Measurements from ENCODE around the gene KRTAP9-1. TPM values are rescaled to one million over a fixed set of nuclear protein-coding genes. Genes with fewer than 3 reads are reported as not detected.

Gene KRTAP9-1
- total RNA-seq, 1 donor = not detected

GRCh38 chr17:41178843-41179616 lies 10.7 kb upstream of the KRTAP9-1 start:
- peak; percentile 56 for DNase-seq (ENCODE audit: low read depth)
- no peak overlapping the region for H3K4me3 ChIP-seq (ENCODE audit: low read depth, low read length)

DNA sequence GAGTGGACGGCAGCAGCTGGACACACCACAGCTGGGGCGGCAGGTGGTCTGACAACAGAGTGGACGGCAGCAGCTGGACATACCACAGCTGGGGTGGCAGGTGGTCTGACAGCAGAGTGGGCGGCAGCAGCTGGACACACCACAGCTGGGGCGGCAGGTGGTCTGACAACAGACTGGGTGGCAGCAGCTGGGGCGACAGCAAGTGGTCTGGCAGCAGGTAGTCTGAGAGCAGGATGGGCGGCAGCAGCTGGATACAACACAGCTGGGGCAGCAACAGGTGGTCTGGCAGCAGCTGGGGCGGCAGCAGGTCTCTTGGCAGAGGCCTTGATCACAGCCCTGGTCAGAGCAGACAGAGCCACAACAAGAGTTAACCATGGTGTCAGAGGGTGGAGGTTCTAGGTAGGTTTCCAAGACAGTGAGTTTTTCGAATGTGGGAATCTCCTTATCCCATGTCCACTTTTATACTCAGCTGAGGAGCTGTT lies 5.2 kb upstream of the KRTAP9-1 start, which contains the start of gene KRTAP4-1:
KRTAP4-1 (minus strand) TSS at position 432 of the 482 bp plus-strand sequence; CDS start at position 375, 57 bp downstream.
- H3K4me3 ChIP-seq (ENCODE audit: low read depth, low read length) = no peak within 1 kb of the TSS
- TF ChIP-seq, protein P1, sequence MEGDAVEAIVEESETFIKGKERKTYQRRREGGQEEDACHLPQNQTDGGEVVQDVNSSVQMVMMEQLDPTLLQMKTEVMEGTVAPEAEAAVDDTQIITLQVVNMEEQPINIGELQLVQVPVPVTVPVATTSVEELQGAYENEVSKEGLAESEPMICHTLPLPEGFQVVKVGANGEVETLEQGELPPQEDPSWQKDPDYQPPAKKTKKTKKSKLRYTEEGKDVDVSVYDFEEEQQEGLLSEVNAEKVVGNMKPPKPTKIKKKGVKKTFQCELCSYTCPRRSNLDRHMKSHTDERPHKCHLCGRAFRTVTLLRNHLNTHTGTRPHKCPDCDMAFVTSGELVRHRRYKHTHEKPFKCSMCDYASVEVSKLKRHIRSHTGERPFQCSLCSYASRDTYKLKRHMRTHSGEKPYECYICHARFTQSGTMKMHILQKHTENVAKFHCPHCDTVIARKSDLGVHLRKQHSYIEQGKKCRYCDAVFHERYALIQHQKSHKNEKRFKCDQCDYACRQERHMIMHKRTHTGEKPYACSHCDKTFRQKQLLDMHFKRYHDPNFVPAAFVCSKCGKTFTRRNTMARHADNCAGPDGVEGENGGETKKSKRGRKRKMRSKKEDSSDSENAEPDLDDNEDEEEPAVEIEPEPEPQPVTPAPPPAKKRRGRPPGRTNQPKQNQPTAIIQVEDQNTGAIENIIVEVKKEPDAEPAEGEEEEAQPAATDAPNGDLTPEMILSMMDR (IDR thresholded peaks at IDR 0.05; ENCODE audit: insufficient read depth, low read length) = no peak
- DNase-seq (ENCODE audit: low read depth) = no peak

More at GRCh38 chr17:41178843-41179616, 10.7 kb upstream of the KRTAP9-1 start:
- TF ChIP-seq, protein P1 (IDR thresholded peaks at IDR 0.05; ENCODE audit: insufficient read depth, low read length) = peak; percentile 22

DNA sequence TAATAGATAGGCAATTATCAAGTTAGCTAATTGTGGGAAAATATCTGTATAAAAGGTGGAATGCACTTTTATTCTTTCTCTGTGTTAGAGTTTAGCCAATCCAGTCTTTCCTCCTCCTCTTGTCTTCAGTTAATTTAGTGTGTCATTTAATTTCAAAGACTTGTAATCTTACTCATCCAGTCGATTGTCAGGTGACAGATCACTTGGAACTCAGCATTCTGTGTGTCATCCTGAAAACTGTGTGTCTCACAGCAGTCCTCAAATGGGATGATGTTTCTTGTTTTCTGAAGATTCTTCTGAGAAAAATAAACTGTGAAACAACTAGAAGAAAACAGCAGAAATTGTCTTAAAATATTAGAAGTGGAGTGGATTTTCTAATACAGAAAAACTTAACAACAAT lies 4.7 kb upstream of the KRTAP9-1 start:
- no peak for DNase-seq (ENCODE audit: low read depth)

GRCh38 chr17:41186872-41187271 lies 2.8 kb upstream of the KRTAP9-1 start:
- no peak overlapping the region for H3K4me3 ChIP-seq (ENCODE audit: low read depth, low read length)
- no peak for DNase-seq (ENCODE audit: low read depth)
- TF ChIP-seq, protein P1 (IDR thresholded peaks at IDR 0.05; ENCODE audit: insufficient read depth, low read length) = no peak

More for the DNA sequence above, 4.7 kb upstream of the KRTAP9-1 start:
- TF ChIP-seq, protein P1 (IDR thresholded peaks at IDR 0.05; ENCODE audit: insufficient read depth, low read length) = no peak
- H3K4me3 ChIP-seq (ENCODE audit: low read depth, low read length) = no peak overlapping the region

- no peak for DNase-seq (ENCODE audit: low read depth)
- TF ChIP-seq, protein P1 (IDR thresholded peaks at IDR 0.05; ENCODE audit: insufficient read depth, low read length) = no peak
- H3K4me3 ChIP-seq (ENCODE audit: low read depth, low read length) = no peak overlapping the region
Measured at GRCh38 chr17:41190328-41190727, 641 bp downstream of the KRTAP9-1 start.

DNA sequence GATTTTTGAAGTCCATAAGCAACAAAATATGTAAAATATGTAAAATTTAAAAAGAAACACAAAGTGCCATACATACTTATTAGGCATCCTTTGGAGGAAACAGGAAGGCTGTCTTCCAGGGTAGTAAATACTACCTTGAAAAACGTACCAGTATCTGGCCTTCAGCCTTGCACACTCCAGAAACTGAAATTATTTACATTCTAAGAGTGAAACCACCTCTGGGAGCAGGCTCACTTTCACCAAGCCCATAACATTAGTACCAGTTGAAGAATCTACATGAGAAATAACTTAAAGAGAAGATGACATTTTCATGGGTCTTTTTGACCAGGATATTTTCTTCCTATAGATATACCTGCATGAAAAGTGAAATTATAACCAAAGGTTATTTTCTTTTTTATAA lies 6.4 kb downstream of the KRTAP9-1 start:
- no peak for DNase-seq (ENCODE audit: low read depth)
- H3K4me3 ChIP-seq (ENCODE audit: low read depth, low read length) = no peak overlapping the region
- TF ChIP-seq, protein P1 (IDR thresholded peaks at IDR 0.05; ENCODE audit: insufficient read depth, low read length) = no peak

All from fibroblast of the aortic adventitia (primary cell).